Esophagus muscularis mucosa (tissue), 3 donors: Measurements from ENCODE around the gene NUP133.

ENCODE experiments used
- CTCF ChIP-seq, 3 experiments: fragments of 200-600 bp in 2 of 3; fragments of 450-650 bp in 1 of 3; sonication (generic) in 2 of 3; IDR thresholded peaks; one replicate each; pipeline ENCODE4 v1.5.1; 2017 to 2019; ENCODE audit warnings: antibody characterized with exemption in 3 of 3, mild to moderate bottlenecking in 2 of 3, moderate library complexity in 1 of 3
- POLR2A ChIP-seq: fragments of 450-650 bp; IDR thresholded peaks from one replicate; pipeline ENCODE4 v1.6.1; 2017; ENCODE audit warnings: antibody characterized with exemption, moderate library complexity, mild to moderate bottlenecking, low read depth

DNA sequence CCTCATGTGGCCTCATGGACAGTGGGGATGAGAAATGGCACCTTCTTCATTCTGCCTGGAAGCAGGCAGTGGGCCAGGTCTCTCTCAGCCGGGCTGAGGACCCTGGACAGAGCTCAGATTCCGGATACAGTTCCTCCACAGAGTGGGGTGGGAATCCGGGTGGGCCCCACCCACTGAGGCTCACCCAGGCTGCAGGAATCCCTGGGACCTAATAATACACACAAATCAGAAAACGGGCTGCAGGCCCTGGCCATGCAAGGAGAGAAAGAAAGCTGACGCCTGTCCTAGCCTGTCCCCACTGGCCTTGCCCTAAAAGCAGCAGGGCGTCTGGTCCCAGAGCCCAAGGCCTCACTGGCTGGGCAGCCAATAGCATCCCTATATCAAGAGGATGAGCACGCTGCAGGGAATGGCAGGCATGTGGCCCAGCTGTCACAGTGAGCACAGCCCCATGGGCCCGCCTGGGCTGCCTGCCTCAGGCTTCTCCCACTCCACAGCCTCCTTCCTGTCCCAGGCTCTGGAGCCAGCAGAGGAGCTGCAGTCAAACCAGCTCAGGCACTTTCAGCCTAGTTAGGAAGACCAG, 99.6 kb downstream of the NUP133 start:
- TF ChIP-seq CTCF (IDR thresholded peaks at IDR 0.05) (no peak), POLR2A (peak; percentile 14)
